ENCODE data around the gene GAS2L1. TPM values are rescaled to one million over a fixed set of nuclear protein-coding genes. Genes with fewer than 3 reads are reported as not detected.

The GAS2L1 gene
- polyA plus RNA-seq, 2 of the 4 experiments (the other 2 are of a cell fraction) = 7.6 to 17.2 TPM

DNA sequence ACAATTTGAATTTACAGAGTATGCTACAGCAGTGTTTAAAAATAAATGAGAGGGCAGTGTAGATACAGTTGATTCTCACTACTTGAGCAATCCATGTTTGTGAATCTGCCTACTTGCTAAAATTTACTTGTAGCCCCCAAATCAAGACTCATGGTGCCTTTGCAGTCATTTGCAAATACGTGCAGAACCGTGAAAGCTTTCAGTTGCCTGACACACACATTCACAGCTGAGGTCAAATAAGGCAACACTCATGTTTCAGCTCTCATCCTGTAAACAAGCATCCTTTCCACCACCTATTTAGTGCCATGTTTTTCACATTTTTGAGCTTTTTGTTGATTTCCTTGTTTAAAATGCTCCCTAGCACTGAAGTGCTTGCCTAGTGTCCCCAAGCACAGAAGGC, 41.6 kb downstream of the GAS2L1 start:
- WGBS (ENCODE audit: missing lambda C conversion rate) = 83% methylated on average over 2 of the region's 2 CpGs
- TF ChIP-seq RNF2 (IDR thresholded peaks at IDR 0.05; ENCODE audit: borderline replicate concordance, low read depth) (no peak), PHF8 (IDR thresholded peaks at IDR 0.05; ENCODE audit: borderline replicate concordance, low read depth) (no peak)
- TF ChIP-seq, protein P1, sequence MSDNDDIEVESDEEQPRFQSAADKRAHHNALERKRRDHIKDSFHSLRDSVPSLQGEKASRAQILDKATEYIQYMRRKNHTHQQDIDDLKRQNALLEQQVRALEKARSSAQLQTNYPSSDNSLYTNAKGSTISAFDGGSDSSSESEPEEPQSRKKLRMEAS (IDR thresholded peaks at IDR 0.05) = no peak
- Histone ChIP-seq H3K4me1 (peaks cover 8% of the 10 kb centered on the region; the same call in 1 of the 3 replicates), H3K27ac (no peak overlapping the region), H3K9me3 (no peaks in the 10 kb centered on the region), H3K4me2 (no peak overlapping the region), H3K4me3 (no peak overlapping the region)
- ChIA-PET CTCF (interaction anchor here (1.5 to 5.7 kb wide), 3 partner anchors 11 to 46 kb away, joined by 3 to 33 read pairs (median 7); partner anchors contain the start of gene GAS2L1), POLR2A (no interaction called here)
- DNase-seq (ENCODE audit: low read depth in 1 of 2, low spot score in 1 of 2) = no peak
- no peak for ATAC-seq
- no peak for FAIRE-seq

DNA sequence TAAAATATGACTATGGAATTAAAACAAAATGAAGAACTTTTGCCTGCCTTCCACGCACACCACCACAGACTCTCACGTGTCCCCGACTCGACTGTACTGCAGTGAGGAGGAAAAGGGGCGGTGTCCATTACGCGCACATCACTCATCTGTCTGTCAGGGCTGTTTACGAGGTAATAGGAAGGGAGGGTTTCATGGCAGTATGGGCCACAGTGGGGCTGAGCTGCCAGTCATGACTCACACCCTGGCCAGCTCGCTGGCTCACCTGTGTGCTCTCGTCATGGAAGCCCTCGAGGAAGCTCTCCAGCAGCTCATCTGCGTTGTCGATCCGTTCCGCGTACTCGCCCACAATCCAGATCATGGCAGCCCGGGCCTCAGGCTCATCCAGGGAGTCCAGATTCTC, 42.5 kb downstream of the GAS2L1 start:
- no peak overlapping the region for H3K27ac ChIP-seq
- ATAC-seq (no peak), DNase-seq (ENCODE audit: low read depth in 1 of 2, low spot score in 1 of 2) (no peak), FAIRE-seq (no peak)
- TF ChIP-seq, protein P2, sequence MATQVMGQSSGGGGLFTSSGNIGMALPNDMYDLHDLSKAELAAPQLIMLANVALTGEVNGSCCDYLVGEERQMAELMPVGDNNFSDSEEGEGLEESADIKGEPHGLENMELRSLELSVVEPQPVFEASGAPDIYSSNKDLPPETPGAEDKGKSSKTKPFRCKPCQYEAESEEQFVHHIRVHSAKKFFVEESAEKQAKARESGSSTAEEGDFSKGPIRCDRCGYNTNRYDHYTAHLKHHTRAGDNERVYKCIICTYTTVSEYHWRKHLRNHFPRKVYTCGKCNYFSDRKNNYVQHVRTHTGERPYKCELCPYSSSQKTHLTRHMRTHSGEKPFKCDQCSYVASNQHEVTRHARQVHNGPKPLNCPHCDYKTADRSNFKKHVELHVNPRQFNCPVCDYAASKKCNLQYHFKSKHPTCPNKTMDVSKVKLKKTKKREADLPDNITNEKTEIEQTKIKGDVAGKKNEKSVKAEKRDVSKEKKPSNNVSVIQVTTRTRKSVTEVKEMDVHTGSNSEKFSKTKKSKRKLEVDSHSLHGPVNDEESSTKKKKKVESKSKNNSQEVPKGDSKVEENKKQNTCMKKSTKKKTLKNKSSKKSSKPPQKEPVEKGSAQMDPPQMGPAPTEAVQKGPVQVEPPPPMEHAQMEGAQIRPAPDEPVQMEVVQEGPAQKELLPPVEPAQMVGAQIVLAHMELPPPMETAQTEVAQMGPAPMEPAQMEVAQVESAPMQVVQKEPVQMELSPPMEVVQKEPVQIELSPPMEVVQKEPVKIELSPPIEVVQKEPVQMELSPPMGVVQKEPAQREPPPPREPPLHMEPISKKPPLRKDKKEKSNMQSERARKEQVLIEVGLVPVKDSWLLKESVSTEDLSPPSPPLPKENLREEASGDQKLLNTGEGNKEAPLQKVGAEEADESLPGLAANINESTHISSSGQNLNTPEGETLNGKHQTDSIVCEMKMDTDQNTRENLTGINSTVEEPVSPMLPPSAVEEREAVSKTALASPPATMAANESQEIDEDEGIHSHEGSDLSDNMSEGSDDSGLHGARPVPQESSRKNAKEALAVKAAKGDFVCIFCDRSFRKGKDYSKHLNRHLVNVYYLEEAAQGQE (IDR thresholded peaks at IDR 0.05) = no peak
- TF ChIP-seq JUNB (IDR thresholded peaks at IDR 0.05) = no peak
- TF ChIP-seq SMC3 (IDR thresholded peaks at IDR 0.05) = no peak
- no peak for TF ChIP-seq CBX8 (IDR thresholded peaks at IDR 0.05)
- TF ChIP-seq JUN (IDR thresholded peaks at IDR 0.05) = no peak
- no peak for TF ChIP-seq GATA3 (IDR thresholded peaks at IDR 0.05; ENCODE audit: borderline replicate concordance)
- no peak for TF ChIP-seq CEBPB (IDR thresholded peaks at IDR 0.05)
- peaks cover 8% of the 10 kb centered on the region; the same call in 1 of the 3 replicates for H3K4me1 ChIP-seq
- H3K4me3 ChIP-seq = no peak overlapping the region
- POLR2A ChIA-PET = no interaction called here
- CTCF ChIA-PET = interaction anchor here (1.5 to 5.7 kb wide), 2 partner anchors 10 to 47 kb away, joined by 3 to 33 read pairs; no protein-coding TSS in a partner anchor
- WGBS (ENCODE audit: missing lambda C conversion rate) = 90% methylated on average over 18 of the region's 18 CpGs
- no peaks in the 10 kb centered on the region for H3K9me3 ChIP-seq
- H3K4me2 ChIP-seq = no peak overlapping the region

DNA sequence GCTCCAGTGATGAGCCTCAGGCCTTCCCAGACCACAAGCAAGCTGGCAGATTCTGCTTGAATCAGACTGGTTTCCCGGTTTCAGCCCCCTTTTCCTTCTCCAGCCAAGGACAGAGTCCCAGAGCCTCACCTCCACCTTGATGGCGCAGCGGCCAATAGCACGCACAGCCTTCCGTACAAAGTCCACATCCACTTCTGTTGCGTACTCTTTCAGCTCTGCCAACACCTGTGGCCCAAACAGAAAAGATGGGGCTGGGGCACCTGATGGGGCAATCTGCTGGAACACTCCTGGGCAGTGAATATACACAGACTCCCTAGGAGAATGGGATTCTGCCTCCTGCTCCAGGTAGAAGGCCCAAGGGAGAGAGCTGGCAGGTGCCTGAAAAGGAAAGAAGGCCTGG, 44.6 kb downstream of the GAS2L1 start:
- WGBS (ENCODE audit: missing lambda C conversion rate) = 98% methylated on average over 5 of the region's 6 CpGs

DNA sequence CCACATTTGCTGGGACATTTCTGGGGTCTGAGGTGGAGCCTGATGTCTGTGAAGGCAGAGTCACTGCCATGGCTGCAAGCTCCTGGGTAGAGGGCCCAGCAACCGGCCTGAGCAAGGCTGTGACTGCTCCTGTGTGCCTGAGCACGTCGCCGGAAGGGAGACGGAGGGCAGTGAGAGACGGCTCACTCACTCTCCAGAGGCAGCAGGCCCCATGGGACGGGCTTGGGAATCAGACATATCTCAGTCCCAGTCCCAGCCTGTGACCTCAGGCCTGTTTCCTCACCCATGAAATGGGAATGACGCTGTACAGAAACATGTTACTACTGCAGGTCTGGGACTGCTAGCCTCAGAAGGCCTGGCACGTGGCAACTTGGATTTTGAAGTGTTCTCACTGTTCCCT, 45.4 kb downstream of the GAS2L1 start:
- ChIA-PET CTCF (no interaction called here), POLR2A (no interaction called here)
- no peak overlapping the region for H3K4me3 ChIP-seq
- no peaks in the 10 kb centered on the region for H3K9me3 ChIP-seq
- no peak for TF ChIP-seq ZSCAN20 (CRISPR knock-in tag; IDR thresholded peaks at IDR 0.05)
- TF ChIP-seq PHF8 (IDR thresholded peaks at IDR 0.05; ENCODE audit: borderline replicate concordance, low read depth) = no peak
- TF ChIP-seq, protein P3, sequence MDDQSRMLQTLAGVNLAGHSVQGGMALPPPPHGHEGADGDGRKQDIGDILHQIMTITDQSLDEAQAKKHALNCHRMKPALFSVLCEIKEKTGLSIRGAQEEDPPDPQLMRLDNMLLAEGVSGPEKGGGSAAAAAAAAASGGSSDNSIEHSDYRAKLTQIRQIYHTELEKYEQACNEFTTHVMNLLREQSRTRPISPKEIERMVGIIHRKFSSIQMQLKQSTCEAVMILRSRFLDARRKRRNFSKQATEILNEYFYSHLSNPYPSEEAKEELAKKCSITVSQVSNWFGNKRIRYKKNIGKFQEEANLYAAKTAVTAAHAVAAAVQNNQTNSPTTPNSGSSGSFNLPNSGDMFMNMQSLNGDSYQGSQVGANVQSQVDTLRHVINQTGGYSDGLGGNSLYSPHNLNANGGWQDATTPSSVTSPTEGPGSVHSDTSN (IDR thresholded peaks at IDR 0.05) = no peak
- no peak for TF ChIP-seq TFCP2L1 (CRISPR knock-in tag; IDR thresholded peaks at IDR 0.05)
- TF ChIP-seq NR3C1 (IDR thresholded peaks at IDR 0.05) = no peak
- no peak for TF ChIP-seq NFE2L2 (conservative IDR thresholded peaks at IDR 0.05; ENCODE audit: low read length)
- no peak for TF ChIP-seq HDAC2 (IDR thresholded peaks at IDR 0.05)
- no peak for TF ChIP-seq EP300 (IDR thresholded peaks at IDR 0.05)
- no peak for TF ChIP-seq RNF2 (IDR thresholded peaks at IDR 0.05; ENCODE audit: borderline replicate concordance, low read depth)
- no peak for TF ChIP-seq FOSL2 (IDR thresholded peaks at IDR 0.05)
- no peak for TF ChIP-seq FOSL2 (CRISPR knock-in tag; IDR thresholded peaks at IDR 0.05)
- no peak for TF ChIP-seq MAZ (IDR thresholded peaks at IDR 0.05; ENCODE audit: borderline replicate concordance, low read depth, low read length)
- TF ChIP-seq RFX5 (IDR thresholded peaks at IDR 0.05) = no peak
- no peak for TF ChIP-seq MYC (IDR thresholded peaks at IDR 0.05; ENCODE audit: borderline replicate concordance, low read length)
- H3K27ac ChIP-seq = no peak overlapping the region
- no peak overlapping the region for H3K4me2 ChIP-seq
- DNase-seq (ENCODE audit: low read depth in 1 of 2, low spot score in 1 of 2) = no peak
- 96% methylated on average over 3 of the region's 9 CpGs for WGBS (ENCODE audit: missing lambda C conversion rate)
- H3K4me1 ChIP-seq = no peaks in the 10 kb centered on the region
- FAIRE-seq = no peak
- ATAC-seq = no peak

More for the DNA sequence above, 44.6 kb downstream of the GAS2L1 start:
- H3K4me1 ChIP-seq = no peaks in the 10 kb centered on the region
- H3K27ac ChIP-seq = no peak overlapping the region
- no peak for TF ChIP-seq NR3C1 (IDR thresholded peaks at IDR 0.05)
- TF ChIP-seq HEYL (CRISPR knock-in tag; IDR thresholded peaks at IDR 0.05) = no peak
- no peak for TF ChIP-seq RNF2 (IDR thresholded peaks at IDR 0.05; ENCODE audit: borderline replicate concordance, low read depth)
- no peak for TF ChIP-seq POLR2AphosphoS2 (conservative IDR thresholded peaks at IDR 0.05; ENCODE audit: low read length)
- TF ChIP-seq HOXB13 (CRISPR knock-in tag; IDR thresholded peaks at IDR 0.05; ENCODE audit: low read depth) = no peak
- TF ChIP-seq NPAS2 (CRISPR knock-in tag; IDR thresholded peaks at IDR 0.05; ENCODE audit: borderline replicate concordance) = no peak
- TF ChIP-seq RARB (CRISPR knock-in tag; IDR thresholded peaks at IDR 0.05) = no peak
- no peak for TF ChIP-seq NFE2L2 (conservative IDR thresholded peaks at IDR 0.05; ENCODE audit: low read length)
- TF ChIP-seq EHF (CRISPR knock-in tag; IDR thresholded peaks at IDR 0.05) = no peak
- no peak for TF ChIP-seq ESRRA (IDR thresholded peaks at IDR 0.05; ENCODE audit: borderline replicate concordance, low read length)
- no peak for TF ChIP-seq RCOR1 (IDR thresholded peaks at IDR 0.05; ENCODE audit: low read depth, low read length)
- TF ChIP-seq FOSB (CRISPR knock-in tag; IDR thresholded peaks at IDR 0.05) = no peak
- H3K4me2 ChIP-seq = no peak overlapping the region
- FAIRE-seq (no peak), ATAC-seq (no peak), DNase-seq (ENCODE audit: low read depth in 1 of 2, low spot score in 1 of 2) (no peak)
- POLR2A ChIA-PET = no interaction called here
- no peak overlapping the region for H3K4me3 ChIP-seq
- no peaks in the 10 kb centered on the region for H3K9me3 ChIP-seq
- CTCF ChIA-PET = interaction anchor here (0.6 to 5.7 kb wide), 2 partner anchors 8 to 44 kb away, joined by 3 to 33 read pairs; no protein-coding TSS in a partner anchor

Measured in A549 (cell line).